H1 (cell line): Measurements from ENCODE around the gene CCP110. TPM values are rescaled to one million over a fixed set of nuclear protein-coding genes. Genes with fewer than 3 reads are reported as not detected.

Experiments used
- CTCF ChIA-PET: fragments of 300-600 bp; sonication (Branson Sonifier 250); formaldehyde crosslinking; loops from one replicate; lab custom pipeline; 2021; ENCODE audit not compliant: partially characterized antibody; lab: Charles Lee
- POLR2A ChIA-PET: fragments of 300-600 bp; sonication (Branson Sonifier 250); formaldehyde crosslinking; loops from one replicate; lab custom pipeline; 2021; ENCODE audit warnings: inconsistent platforms; ENCODE audit not compliant: partially characterized antibody; lab: Charles Lee
- DNase-seq, 2 experiments: peaks; one replicate each; pipeline versions ENCODE4 v3.0.0 to v3.0.0-alpha.2; 2010 to 2022; ENCODE audit warnings: low spot score in 2 of 2, low read depth in 1 of 2, mixed read lengths in 1 of 2
- FAIRE-seq: peaks from 2 replicates; lab custom pipeline; 2011; peaks lifted over from hg19 to GRCh38; lab: Jason Lieb, UNC
- H2AFZ ChIP-seq: 2 replicates; pipeline ENCODE4 v1.8.1; 2012; ENCODE audit warnings: low read length, inconsistent platforms
- H2AK5ac ChIP-seq: 2 replicates; pipeline ENCODE4 v1.6.1; 2013; ENCODE audit warnings: low read depth, low read length
- H2BK120ac ChIP-seq: replicated peaks from 2 replicates; pipeline ENCODE3; 2013; ENCODE audit warnings: low read depth, low read length, inconsistent platforms
- H2BK12ac ChIP-seq: 2 replicates; pipeline ENCODE4 v1.6.1; 2013; ENCODE audit warnings: low read depth, low read length
- H2BK15ac ChIP-seq: 2 replicates; pipeline ENCODE4 v1.6.1; 2013; ENCODE audit warnings: low read length
- H2BK20ac ChIP-seq: 2 replicates; pipeline ENCODE4 v1.6.1; 2013; ENCODE audit warnings: low read length
- H2BK5ac ChIP-seq: 2 replicates; pipeline ENCODE4 v1.6.1; 2013; ENCODE audit warnings: low read depth, low read length
- H3K14ac ChIP-seq: 2 replicates; pipeline ENCODE4 v1.6.1; 2013; ENCODE audit warnings: inconsistent platforms; ENCODE audit not compliant: insufficient read length
- H3K18ac ChIP-seq: 2 replicates; pipeline ENCODE4 v1.6.1; 2013; ENCODE audit warnings: low read length; ENCODE audit errors: extremely low read depth
- H3K23ac ChIP-seq: 2 replicates; pipeline ENCODE4 v1.6.1; 2013; ENCODE audit warnings: inconsistent platforms; ENCODE audit not compliant: insufficient read length
- H3K23me2 ChIP-seq: 2 replicates; pipeline ENCODE4 v1.6.1; 2013; ENCODE audit warnings: low read depth, low read length
- H3K27ac ChIP-seq: 2 replicates; pipeline ENCODE4 v1.6.1; 2011; ENCODE audit warnings: low read depth, low read length, inconsistent platforms
- H3K27me3 ChIP-seq, 4 experiments: replicated peaks in 1 of 4; 1 replicate in 1 of 4; 2 replicates in 3 of 4; pipeline versions ENCODE4 v1.6.1 to v1.8.1; 2011 to 2013; ENCODE audit warnings: low read length in 3 of 4, mild to moderate bottlenecking in 3 of 4, inconsistent platforms in 2 of 4, mixed read lengths in 2 of 4, moderate library complexity in 1 of 4; ENCODE audit not compliant: control insufficient read depth in 3 of 4, insufficient read depth in 3 of 4; ENCODE audit errors: extremely low read depth in 1 of 4
- H3K36me3 ChIP-seq, 4 experiments: 2 replicates each; pipeline versions ENCODE4 v1.6.1 to v1.8.1; 2011 to 2013; ENCODE audit warnings: mild to moderate bottlenecking in 4 of 4, low read length in 3 of 4, moderate library complexity in 2 of 4, control low read depth in 1 of 4, inconsistent platforms in 1 of 4; ENCODE audit not compliant: insufficient read depth in 4 of 4, control insufficient read depth in 2 of 4
- H3K4ac ChIP-seq: replicated peaks from 2 replicates; pipeline ENCODE3; 2013; ENCODE audit warnings: low read length, low read depth, mixed read lengths, inconsistent platforms; ENCODE audit not compliant: insufficient read length
- H3K4me1 ChIP-seq, 4 experiments: replicated peaks in 1 of 4; 1 replicate in 1 of 4; 2 replicates in 3 of 4; pipeline versions ENCODE4 v1.6.1 to v1.8.1; 2011 to 2013; ENCODE audit warnings: low read length in 3 of 4, inconsistent platforms in 2 of 4, mixed read lengths in 1 of 4; ENCODE audit not compliant: insufficient read depth in 4 of 4, control insufficient read depth in 3 of 4
- H3K4me2 ChIP-seq, 2 experiments: 2 replicates each; pipeline versions ENCODE4 v1.6.1 to v1.8.1; 2011 to 2013; ENCODE audit warnings: low read depth in 2 of 2, low read length in 2 of 2, control low read depth in 1 of 2, inconsistent platforms in 1 of 2, mild to moderate bottlenecking in 1 of 2; ENCODE audit not compliant: insufficient read depth in 1 of 2
- H3K4me3 ChIP-seq, 4 experiments: fragments of 200-600, 300-600 bp in 1 of 4; sonication (generic), shearing (Covaris generic), sonication (Bioruptor Twin) in 1 of 4; 2 replicates each; pipeline versions ENCODE4 v1.5.1 to v1.8.1; 2011 to 2016; ENCODE audit warnings: low read length in 4 of 4, low read depth in 3 of 4, control low read depth in 2 of 4, inconsistent platforms in 2 of 4, mild to moderate bottlenecking in 2 of 4, mixed read lengths in 1 of 4, moderate library complexity in 1 of 4; ENCODE audit not compliant: insufficient read depth in 2 of 4; ENCODE audit errors: extremely low read depth in 1 of 4
- H3K56ac ChIP-seq: replicated peaks from 2 replicates; pipeline ENCODE3; 2013; ENCODE audit warnings: low read depth, mild to moderate bottlenecking, mixed read lengths, low read length, inconsistent platforms; ENCODE audit not compliant: insufficient read length
- H3K79me1 ChIP-seq: 2 replicates; pipeline ENCODE4 v1.6.1; 2013; ENCODE audit warnings: low read depth, low read length, control low read depth
- H3K79me2 ChIP-seq, 2 experiments: 2 replicates each; pipeline versions ENCODE4 v1.6.1 to v1.8.1; 2012 to 2013; ENCODE audit warnings: low read length in 2 of 2, mild to moderate bottlenecking in 2 of 2, inconsistent platforms in 1 of 2; ENCODE audit not compliant: insufficient read depth in 2 of 2, control insufficient read depth in 1 of 2
- H3K9ac ChIP-seq, 4 experiments: replicated peaks in 1 of 4; 1 replicate in 1 of 4; 2 replicates in 3 of 4; pipeline versions ENCODE4 v1.6.1 to v1.8.1; 2011 to 2013; ENCODE audit warnings: low read depth in 3 of 4, low read length in 3 of 4, control low read depth in 2 of 4, mild to moderate bottlenecking in 2 of 4, moderate library complexity in 2 of 4, inconsistent platforms in 1 of 4; ENCODE audit errors: extremely low read depth in 1 of 4
- H3K9me3 ChIP-seq, 2 experiments: 2 replicates each; pipeline versions ENCODE4 v1.6.1 to v1.8.1; 2012 to 2013; ENCODE audit warnings: mild to moderate bottlenecking in 2 of 2, moderate library complexity in 2 of 2, control low read depth in 1 of 2, inconsistent platforms in 1 of 2, low read depth in 1 of 2, low read length in 1 of 2, mixed read lengths in 1 of 2; ENCODE audit not compliant: insufficient read depth in 2 of 2
- H4K20me1 ChIP-seq, 2 experiments: replicated peaks in 1 of 2; 2 replicates each; pipeline versions ENCODE3 to v1.8.1; 2011 to 2013; ENCODE audit warnings: inconsistent platforms in 2 of 2, low read length in 2 of 2, mild to moderate bottlenecking in 1 of 2; ENCODE audit not compliant: insufficient read depth in 2 of 2, control insufficient read depth in 1 of 2
- H4K5ac ChIP-seq: 2 replicates; pipeline ENCODE4 v1.6.1; 2013; ENCODE audit warnings: low read length, low read depth, mixed read lengths, inconsistent platforms; ENCODE audit not compliant: insufficient read length
- H4K8ac ChIP-seq: 2 replicates; pipeline ENCODE4 v1.8.0; 2013; ENCODE audit warnings: mild to moderate bottlenecking, moderate library complexity, low read length, inconsistent platforms; ENCODE audit not compliant: insufficient read depth; ENCODE audit errors: extremely low read depth
- H4K91ac ChIP-seq: replicated peaks from 2 replicates; pipeline ENCODE3; 2013; ENCODE audit warnings: low read length, mixed read lengths, inconsistent platforms; ENCODE audit not compliant: insufficient read length
- CTCF ChIP-seq, 3 experiments: IDR thresholded peaks; 1 replicate in 2 of 3; 2 replicates in 1 of 3; pipeline versions ENCODE4 v1.5.1 to v1.6.1; 2011; ENCODE audit warnings: low read length in 3 of 3, mild to moderate bottlenecking in 3 of 3, inconsistent platforms in 2 of 3, low read depth in 1 of 3, moderate library complexity in 1 of 3; ENCODE audit not compliant: insufficient read depth in 1 of 3; ENCODE audit errors: control extremely low read depth in 1 of 3
- MAFK ChIP-seq: IDR thresholded peaks from 2 replicates; pipeline ENCODE4 v1.6.1; 2012; ENCODE audit warnings: low read depth, mild to moderate bottlenecking, improper control_type of control experiment, low read length
- RAD21 ChIP-seq, 2 experiments: IDR thresholded peaks in 1 of 2; conservative IDR thresholded peaks in 1 of 2; 2 replicates each; pipeline ENCODE4 v1.6.1; 2011; ENCODE audit warnings: low read depth in 2 of 2, low read length in 2 of 2, improper control_type of control experiment in 1 of 2, inconsistent platforms in 1 of 2, mild to moderate bottlenecking in 1 of 2, moderate library complexity in 1 of 2
- WGBS, 2 experiments: shearing (Covaris generic) in 1 of 2; methylation state at CpG; one replicate each; pipeline versions ENCODE4 v1.1.6 to v1.1.7; 2013 to 2015; ENCODE audit warnings: low lambda C conversion rate in 2 of 2, mixed read lengths in 2 of 2, inconsistent platforms in 1 of 2, low coverage in 1 of 2, missing lambda C conversion rate in 1 of 2; ENCODE audit not compliant: insufficient replicate concordance in 2 of 2, insufficient coverage in 1 of 2, insufficient read length in 1 of 2; ENCODE audit errors: extremely low coverage in 1 of 2, missing lambda C conversion rate in 1 of 2; 5-methylcytosine and 5-hydroxymethylcytosine counted together
- polyA plus RNA-seq, 7 experiments: library from polyadenylated mRNA; depleted of rRNA in 3 of 7; stranded (reverse) in 5 of 7; unstranded in 2 of 7; fragments of >200 nt in 5 of 7; fragments of 200-250 nt in 2 of 7; gene quantifications; 1 replicate in 5 of 7; 2 replicates in 1 of 7; 4 replicates in 1 of 7; pipeline versions ENCODE4 v1.2.1 to v1.2.3, GENCODE V29; 2011 to 2013; ENCODE audit warnings: missing spikeins in 2 of 7, mixed read lengths in 2 of 7
- total RNA-seq: library from RNA; stranded (reverse); fragmentation: NEBNext Ultra II Directional; extraction: Animal tissue kit (Norgen Biotek cat#: 25700); gene quantifications from 2 replicates; pipeline ENCODE4 v1.2.1, GENCODE V29; 2021

CCP110 gene
- total and polyA plus RNA-seq, 2 of the 8 experiments (the other 6 are each of a cell fraction or from before 2014, with no cell fraction given): 3.2 to 19.8 TPM

DNA sequence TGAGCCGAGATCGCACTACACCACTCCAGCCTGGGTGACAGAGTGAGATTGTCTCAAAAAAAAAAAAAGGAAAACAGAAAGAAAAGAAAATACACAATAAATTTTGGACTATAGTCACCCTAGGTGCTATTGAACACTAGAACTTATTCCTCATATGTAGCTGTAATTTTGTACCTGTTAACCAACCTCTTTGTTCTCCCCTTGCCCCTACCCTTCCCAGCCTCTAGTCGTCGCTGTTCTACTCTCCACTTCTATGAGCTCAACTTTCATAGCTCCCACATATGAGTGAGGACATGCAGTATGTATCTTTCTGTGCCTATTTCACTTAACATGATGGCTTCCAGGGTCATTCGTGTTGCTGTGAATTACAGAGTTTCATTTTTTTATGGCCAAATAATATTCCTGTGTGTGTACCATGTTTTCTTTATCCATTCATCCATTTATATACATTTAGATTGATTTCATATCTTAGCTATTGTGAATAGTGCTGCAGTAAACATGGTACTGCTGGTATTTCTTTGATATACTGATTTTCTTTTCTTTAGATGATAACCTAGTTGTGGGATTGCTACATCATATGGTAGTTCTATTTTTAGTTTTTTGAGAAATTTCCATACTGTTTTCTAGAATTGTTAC, 60.0 kb downstream of the CCP110 start:
- H3K9me3 ChIP-seq: peaks cover 4 to 8% of the 10 kb centered on the region in 2 experiments; a peak in 2 of 4 replicates
- POLR2A ChIA-PET: interaction anchor here (1.0 kb wide), 1 partner anchor 128 kb away, joined by 3 read pairs; no protein-coding TSS in a partner anchor
- no peak overlapping the region for H3K4me2 ChIP-seq
- no peak overlapping the region for H3K4ac ChIP-seq
- peak; percentile 76 for FAIRE-seq
- no peaks in the 10 kb centered on the region for H3K27me3 ChIP-seq
- no peak overlapping the region for H3K56ac ChIP-seq
- H4K91ac ChIP-seq: no peak overlapping the region
- no peaks in the 10 kb centered on the region for H3K23me2 ChIP-seq
- no peak overlapping the region for H3K18ac ChIP-seq
- H3K9ac ChIP-seq: no peak overlapping the region
- no peaks in the 10 kb centered on the region for H3K79me2 ChIP-seq
- no peak overlapping the region for H3K27ac ChIP-seq
- no peak overlapping the region for H2BK15ac ChIP-seq
- no peak overlapping the region for H3K4me3 ChIP-seq
- WGBS, 2 experiments: 48% methylated on average over 5 of the region's 5 CpGs; no CpG with 5 or more reads in 1 of the 2 experiments
- no peak overlapping the region for H2BK5ac ChIP-seq
- H4K5ac ChIP-seq: no peak overlapping the region
- H3K23ac ChIP-seq: no peak overlapping the region
- peak; percentile 27 to 87 (median 53) for TF ChIP-seq CTCF (IDR thresholded peaks at IDR 0.05; ENCODE audit: control extremely low read depth in 1 of 3, insufficient read depth in 1 of 3, low read depth in 1 of 3, low read length in 3 of 3)
- no peak for TF ChIP-seq MAFK
- TF ChIP-seq RAD21 (IDR thresholded peaks at IDR 0.05 in 1 of 2, conservative IDR thresholded peaks at IDR 0.05 in 1 of 2; ENCODE audit: low read depth in 2 of 2, low read length in 2 of 2): peak; percentile 51 to 64; a peak in 3 of 4 replicates
- no peak for DNase-seq
- CTCF ChIA-PET: interaction anchor here (0.6 to 7.2 kb wide), 34 partner anchors 9 to 404 kb away, joined by 3 to 91 read pairs (median 4); no protein-coding TSS in a partner anchor
- peaks cover 9 to 38% (median 29%) of the 10 kb centered on the region in 4 experiments for H3K36me3 ChIP-seq
- no peak overlapping the region for H2BK20ac ChIP-seq
- no peak overlapping the region for H2BK120ac ChIP-seq
- no peak overlapping the region for H2AFZ ChIP-seq
- no peaks in the 10 kb centered on the region for H4K20me1 ChIP-seq
- H3K79me1 ChIP-seq: no peaks in the 10 kb centered on the region
- no peak overlapping the region for H2AK5ac ChIP-seq
- H3K14ac ChIP-seq: no peak overlapping the region
- no peak overlapping the region for H4K8ac ChIP-seq
- no peak overlapping the region for H2BK12ac ChIP-seq
- no peaks in the 10 kb centered on the region for H3K4me1 ChIP-seq
